GM18519 (cell line): ENCODE data around the gene TSPAN15.

Experiments used
- ATAC-seq: cut with Tn5 transposase; IDR thresholded peaks from one replicate; pipeline ENCODE4 v1.9.1; 2021; ENCODE audit warnings: mild to moderate bottlenecking, moderate library complexity; ENCODE audit not compliant: unreplicated experiment, low FRiP score

Gene TSPAN15

DNA sequence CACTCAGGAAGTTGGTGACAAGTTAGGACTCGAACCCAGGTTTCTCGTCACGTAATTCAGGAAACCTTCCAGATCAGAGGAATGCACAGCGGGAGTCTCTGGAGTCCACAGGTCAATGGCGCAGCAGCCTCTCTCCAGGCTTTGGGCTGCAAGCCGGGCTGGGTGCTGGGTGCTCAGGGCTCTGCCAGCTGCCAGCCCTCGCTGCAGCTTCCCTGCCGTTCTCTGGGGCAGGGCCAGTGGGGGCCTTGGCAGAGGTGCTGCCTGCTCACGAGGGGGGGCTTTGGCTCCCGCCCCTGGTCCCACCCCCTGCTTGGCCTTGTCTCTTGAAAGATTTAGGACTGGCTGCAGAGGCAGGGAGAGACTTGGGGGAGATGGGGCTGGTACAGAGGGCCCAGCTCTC is 34.6 kb upstream of the TSPAN15 start, which contains the start of gene TACR2:
TSS of gene TACR2 (minus strand) at position 224 of the 400 bp plus-strand sequence. CDS start 595 bp downstream, outside the sequence.
- ATAC-seq: no peak

DNA sequence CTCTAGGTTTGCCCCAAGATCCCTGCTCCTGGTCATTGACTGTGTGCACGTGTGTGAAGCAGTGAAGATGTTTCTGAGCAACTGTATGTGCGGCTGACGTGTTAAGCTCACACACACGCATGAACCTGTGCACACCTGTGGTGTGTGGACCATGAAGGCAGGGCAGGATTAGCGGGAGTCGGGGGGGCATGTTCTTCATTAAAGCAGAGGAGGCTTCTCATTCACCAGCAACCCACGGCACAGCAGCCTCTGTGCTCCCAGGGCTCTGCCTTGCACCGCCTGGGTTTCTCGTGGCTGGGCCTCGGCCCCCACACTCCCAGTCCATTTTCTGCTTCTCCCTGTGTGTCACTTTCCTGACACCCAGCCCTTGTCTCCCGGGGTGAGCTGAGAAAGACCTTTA is 33.7 kb upstream of the TSPAN15 start:
- no peak for ATAC-seq

DNA sequence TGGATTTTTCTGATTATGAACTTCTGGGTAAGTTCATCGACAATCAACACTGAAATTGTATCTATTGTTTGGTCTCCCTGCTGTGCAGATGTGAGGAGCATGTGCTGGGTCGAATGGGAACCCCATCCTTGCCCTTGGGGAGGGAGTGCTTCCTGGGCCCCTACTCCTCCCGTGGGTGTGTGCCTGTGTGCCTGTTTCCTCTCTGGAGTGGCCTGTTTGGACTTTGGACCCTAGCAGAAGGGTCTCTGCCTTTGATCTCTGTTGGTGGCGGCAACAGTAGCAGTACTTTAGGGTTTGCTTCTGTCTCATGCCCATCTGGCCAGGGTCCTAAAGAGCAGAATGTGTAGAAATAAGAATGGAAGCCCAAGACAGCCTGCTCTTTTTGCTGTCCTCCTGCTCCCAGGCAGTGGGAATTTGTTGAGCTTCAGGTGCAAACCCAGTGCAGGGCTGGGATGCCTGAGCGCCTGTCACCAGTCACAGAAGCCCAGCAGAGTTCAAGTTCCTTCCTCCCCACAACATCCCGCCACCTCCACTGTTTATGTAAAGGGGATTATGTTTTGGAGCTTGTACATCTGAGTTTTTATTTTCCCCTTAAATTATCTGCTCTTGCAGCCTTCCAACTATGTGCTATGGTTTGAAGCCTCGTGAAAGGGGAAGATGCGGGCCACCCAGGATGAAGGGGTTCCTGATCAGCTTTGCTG is 33.1 kb upstream of the TSPAN15 start:
- ATAC-seq: no peak

DNA sequence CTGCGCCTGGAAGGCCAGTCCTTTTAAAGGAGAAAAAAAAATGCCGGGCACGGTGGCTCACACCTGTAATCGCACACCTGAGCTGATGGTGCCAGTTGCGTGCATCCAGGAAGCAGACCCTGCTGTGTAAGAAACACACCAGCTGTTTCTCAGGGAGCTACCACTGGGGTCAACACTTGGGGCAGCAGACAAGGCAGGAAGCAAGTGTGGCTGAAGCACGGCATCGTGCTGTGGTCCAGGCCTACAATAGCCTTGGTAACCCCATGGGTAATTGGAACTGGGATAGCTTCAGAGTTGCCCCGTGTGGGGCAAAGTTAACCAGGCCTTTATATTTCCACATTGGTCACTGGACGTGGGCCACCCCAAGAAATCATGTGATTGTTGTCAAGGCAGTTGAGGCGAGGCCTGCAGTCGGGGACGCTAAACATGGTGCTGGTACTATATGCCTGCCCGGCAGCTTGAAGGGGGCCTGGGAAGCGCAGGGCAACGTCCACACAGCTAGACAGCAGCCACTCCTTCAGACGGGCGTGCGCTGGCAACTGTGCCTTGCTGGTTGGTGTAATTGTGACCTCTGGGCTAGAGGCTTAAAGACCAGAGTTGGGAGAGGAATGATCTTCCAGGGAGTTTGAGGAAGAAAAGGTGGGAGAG is 32.0 kb upstream of the TSPAN15 start:
- ATAC-seq: no peak

DNA sequence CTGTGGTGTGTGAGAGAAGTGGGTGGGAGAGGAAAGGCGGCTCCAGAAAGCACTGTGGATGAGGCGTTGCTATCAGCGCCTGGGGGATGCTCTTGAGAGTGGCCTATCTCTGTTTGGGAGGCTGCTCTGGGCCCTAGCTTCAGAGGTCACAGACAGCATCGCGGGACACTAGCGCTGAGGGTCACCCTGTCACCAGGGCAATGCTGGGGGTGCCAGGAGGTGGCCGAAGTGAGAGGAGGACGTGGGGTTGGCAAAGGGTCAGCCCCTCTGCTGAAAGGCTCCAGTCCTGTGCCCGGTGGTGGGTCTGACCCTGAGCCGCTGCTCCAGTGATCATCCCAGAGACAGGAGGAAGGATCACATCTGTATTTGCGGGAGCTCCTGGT is 31.5 kb upstream of the TSPAN15 start:
- ATAC-seq: no peak

DNA sequence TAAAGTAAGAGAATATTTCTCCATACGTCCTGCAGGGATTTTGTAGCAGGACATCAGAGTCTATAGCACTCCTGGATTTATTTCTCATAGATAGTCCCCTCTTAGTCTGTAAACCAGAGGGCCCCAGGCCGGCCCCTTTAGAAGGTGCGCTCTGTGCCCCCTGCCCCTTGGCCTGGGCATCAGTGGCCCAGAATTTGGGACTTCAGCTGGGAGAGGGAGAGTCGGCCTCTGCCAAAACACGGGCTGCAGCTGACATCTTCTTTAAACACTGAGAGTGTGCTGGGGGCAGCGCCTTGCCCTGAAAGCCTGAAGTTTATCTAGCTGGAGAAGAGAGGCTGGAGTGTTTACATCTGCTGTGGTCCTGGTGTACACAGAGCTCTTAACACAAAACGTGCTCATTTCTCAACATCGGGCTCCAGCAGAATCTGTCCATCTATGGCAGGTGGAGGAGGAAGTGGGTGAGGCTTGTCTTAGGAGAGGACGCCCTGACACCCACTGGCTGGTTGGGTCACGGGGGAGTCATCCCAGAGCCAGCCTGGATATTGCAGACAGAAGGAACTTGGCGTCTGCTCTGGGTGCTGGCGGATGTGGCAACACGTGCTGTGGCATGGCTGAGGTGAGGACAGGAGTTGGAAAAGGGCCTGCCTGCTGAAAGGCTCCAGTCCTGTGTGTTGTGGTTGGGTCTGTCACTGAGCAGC is 29.5 kb upstream of the TSPAN15 start:
- ATAC-seq: no peak

DNA sequence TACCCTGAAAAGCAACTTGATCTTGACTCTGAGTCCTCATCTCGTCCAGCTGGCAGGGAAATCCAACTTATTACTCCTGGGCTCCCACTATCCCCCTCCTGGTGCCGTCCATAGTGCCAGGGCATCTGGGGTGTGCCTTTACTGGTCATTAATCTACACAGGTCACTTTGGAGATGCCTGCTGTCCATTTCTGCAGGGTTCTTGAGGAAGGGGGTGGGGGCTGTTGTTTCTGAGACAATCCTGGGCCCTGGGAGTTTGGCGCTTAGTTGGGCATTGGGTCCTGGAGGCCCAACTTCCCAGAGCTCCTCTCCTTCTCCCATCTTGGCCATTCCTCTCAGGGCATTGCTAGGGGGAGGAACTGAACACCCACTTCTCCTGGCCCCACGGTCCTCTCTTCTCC is 28.6 kb upstream of the TSPAN15 start:
- ATAC-seq: no peak

DNA sequence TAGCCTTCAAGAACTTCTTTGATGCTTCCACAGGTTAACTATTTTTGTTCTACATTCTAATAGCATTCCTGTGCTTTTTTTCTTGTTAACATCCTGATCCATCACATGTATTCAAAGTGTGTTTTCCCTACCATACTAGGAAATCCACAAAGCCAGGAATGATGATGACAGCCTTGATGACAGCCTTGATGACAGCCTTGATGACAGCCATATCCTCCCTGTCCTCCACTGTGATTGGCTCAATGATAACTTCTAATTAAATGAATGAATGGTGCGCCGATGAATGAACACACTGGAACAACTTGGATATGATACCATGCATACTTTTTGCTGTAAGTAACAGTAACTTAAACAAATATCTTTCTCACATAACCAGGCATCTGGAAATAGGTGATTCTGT is 26.2 kb upstream of the TSPAN15 start:
- ATAC-seq: no peak

DNA sequence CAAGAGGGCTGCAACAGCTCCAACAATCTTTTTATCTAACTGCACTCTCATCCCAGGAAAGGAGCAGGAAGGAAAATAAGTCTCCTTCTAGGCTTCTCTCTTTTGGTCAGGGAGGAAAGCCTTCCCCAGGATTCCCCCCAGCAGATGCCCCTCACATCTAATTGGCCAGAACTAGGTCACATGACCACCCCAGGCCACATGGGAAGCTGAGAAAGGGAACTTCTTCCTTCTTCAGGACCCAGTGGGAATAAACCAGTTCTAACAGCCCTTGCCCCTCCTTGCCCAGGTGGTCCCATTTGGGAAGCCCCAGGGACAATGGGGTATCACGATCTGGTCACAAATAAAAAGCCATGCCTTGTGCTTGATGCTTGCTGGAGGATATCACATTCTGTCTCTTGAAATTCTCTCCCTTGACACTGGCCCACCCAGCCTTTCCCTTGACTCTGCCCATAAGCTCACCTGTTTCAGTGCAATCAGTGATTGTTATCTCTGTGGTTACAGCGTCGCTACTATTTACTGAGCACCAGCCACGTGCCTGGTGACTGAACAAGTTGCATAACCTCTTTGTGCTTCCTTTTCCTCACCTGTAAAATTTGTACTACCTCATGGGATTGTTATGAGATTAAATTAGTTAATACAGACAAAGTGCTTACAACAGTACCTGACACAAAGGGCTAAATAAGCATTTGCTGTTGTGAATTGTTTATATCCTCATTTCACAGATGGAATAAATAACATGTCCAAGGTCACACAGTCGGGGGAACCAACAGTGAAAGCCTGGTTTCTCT is 25.6 kb upstream of the TSPAN15 start:
- no peak for ATAC-seq

DNA sequence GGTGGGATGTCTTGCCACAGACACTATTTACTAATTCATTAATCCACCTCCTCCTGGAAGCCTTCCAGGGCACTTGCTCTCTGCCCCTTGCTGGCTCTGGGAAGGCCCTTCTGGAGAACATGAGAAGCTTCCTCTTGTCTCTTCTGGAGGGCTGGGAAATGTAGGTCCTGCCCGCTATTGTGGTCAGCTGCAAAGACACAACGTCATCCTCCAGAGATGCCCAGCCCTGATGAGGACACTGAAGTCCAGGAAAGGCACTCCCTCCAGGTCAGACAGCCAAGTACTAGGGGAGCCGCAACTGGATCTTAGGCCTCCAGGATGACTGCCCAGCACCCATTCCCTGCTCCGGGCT is 24.9 kb upstream of the TSPAN15 start:
- ATAC-seq: no peak

DNA sequence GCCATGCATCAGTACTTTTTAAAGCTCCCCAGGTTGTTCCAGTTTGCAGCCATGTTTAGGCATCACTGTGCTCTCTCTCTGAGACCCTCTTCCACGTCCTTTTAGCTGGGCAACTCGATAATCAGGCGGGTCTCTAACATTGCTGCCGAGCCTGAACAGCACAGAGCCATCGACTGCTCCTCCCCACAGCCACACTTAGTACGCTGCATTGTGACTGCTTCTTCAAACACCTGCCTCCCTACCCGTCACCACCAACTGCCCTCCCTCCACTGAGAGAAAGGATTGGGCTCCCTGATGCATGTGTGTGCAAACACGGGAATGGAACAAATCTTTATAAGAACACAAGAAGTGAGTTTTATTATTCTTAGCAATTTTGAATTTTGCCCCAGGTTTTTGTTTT is 23.1 kb upstream of the TSPAN15 start:
- ATAC-seq: no peak

DNA sequence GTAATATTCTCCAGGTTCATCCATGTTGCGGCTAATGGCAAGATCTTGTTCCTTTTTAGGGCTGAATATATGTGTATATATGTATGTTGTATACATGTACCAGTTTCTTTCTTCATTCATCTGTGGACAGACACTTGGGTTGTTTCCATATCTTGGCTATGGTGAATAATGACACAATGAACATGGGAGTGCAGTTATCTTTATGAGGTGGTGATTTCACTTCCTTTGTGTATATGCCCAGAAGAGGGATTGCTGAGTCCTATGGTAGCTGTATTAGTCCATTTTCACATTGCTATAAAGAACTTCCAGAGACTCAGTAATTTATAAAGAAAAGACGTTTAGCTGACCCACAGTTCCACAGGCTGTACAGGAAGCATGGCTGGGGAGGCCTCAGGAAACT is 17.1 kb upstream of the TSPAN15 start:
- no peak for ATAC-seq

DNA sequence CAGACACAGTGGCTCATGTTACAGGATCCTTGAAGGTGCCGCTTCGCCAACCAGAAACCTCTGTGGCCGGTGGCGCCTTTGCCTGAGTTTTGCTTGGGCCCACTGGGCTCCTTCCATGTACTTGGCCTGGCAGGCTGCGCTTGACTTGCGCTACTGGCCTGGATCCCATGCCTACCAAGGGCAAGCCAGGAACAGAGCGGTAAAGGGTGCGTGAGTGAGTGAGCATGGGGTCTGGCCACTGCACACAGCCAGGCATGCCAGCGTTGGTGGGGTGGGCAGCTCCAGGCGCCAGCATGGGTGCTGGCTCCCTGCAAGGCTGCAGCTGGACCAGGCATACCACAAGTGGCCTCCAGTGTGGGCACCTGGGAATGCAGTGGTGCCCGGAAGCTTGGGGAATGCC is 16.3 kb upstream of the TSPAN15 start:
- no peak for ATAC-seq

DNA sequence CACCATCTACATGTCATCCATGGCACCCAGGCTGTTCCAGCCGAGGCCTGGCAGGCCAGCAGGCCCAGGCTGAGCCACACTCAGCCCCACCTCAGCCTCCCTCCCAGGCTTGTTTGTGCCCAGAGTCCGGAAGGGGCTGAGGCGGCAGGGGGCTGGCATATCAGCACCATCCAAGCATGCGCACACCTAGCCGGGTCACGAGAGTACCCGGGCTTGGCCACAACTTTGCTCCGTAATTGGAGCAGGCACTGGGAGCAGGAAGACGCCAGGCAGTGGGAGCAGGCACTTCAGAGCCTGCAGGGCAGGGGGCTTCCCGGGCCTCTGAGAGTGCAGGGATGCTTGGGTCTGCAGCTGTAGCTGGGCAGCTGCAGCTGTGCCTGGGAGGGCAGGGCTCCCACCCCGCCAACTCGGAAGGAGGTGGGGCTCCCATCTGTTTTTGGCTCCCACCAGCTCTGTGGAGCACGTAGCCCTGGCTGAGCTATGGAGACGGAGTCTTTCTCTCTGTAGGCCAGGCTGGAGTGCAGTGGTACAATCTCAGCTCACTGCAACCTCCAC is 15.2 kb upstream of the TSPAN15 start:
- ATAC-seq: no peak

DNA sequence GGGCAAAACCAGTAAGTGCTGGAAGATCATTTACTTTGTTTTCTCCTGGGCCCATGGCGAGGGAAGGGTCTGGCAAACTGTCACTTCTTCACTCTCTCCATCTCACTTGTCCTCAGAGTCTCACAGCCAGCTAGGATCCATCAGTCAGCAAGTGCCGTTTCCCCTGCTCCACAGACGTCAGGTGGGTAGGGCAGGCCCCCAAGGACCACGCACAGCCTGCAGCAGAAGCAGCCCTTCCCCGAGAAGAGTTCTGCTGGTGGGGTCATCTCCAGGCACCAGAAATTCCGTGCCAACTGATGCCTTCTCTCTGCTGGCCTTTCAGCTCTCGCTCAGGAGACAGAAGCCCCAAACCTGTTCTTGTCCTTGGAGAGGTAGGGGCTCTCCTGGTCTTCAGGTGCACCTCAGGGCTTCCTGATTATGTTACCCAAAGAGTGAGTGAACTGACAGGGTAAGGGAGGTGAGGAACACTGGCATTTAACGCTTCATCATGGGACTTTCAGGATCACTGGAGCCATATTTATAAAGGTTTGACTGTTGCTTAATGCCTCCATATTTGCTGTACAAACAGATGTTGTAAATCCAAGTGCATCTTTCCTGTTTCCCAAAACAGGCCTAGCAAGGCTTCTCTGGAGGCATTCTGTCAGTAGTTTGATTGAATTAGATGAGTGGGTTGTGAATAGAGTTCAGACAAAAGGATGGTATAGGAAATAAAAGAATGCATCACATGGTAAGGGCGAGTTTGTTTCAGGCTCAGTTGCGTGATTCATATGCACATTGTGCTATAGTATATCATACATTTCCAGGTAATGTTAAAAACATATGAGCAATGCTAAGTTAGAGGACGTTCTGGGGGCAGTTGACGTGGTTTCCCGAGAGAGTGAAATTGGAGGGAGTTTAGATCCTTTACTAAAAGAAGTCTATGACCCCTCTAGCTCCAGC is 13.7 kb upstream of the TSPAN15 start:
- ATAC-seq: no peak

DNA sequence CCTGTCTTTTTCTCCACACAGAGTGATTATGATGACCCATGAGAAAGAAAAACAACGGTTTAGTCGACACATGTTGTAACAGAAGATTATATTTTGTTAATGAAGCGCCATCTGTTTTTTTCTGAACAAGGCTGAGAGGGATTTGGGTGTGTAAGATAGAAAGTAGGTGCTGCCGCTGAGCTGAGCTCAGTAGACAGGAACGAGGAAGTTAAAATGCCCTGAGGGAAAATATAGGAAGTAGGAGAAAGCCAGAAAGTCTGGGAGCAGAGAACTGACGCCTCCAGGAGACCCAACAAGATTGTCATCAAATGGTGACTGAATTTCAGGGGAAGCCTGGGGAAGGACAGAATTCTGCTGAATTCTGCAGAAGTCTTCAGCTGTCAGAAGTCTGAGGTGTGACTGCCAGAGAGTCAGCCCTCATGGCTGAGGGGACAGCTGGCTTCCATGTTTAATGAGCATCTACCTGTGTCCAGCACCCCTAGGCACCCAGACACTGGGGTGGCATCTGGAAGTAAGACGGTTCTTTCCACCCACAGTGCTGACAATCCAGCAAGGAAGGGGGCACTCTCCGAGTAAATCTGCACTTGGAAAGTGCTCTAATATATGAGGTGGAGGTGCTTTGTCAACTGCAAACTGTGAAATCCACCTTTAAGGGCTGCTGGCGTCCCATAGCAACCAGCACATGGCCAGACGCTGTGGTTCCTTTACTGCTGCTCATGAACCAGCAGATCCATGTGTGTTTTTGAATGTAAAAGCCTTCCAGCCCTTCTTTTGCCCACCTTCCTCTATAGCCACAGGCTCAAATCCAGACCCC is 12.5 kb upstream of the TSPAN15 start:
- ATAC-seq: no peak

DNA sequence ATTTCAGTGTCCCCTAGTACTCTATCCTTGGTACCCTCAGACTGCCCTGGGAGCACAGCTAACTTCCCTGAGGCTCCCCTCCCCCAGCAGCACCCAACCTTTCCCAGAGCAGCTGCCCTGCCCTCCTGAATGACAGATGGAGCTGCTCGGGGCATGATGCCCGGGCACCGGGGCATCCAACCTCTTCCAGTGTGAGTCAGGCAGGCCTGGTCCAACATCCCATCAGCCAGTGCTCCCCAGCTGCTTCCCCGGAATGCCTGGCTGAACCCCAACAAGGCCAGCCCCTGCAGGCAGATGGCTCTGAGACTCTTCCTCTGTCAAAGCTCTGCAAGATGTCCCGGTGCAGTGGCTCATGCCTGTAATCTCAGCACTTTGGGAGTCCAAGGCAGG is 11.9 kb upstream of the TSPAN15 start:
- ATAC-seq: no peak

DNA sequence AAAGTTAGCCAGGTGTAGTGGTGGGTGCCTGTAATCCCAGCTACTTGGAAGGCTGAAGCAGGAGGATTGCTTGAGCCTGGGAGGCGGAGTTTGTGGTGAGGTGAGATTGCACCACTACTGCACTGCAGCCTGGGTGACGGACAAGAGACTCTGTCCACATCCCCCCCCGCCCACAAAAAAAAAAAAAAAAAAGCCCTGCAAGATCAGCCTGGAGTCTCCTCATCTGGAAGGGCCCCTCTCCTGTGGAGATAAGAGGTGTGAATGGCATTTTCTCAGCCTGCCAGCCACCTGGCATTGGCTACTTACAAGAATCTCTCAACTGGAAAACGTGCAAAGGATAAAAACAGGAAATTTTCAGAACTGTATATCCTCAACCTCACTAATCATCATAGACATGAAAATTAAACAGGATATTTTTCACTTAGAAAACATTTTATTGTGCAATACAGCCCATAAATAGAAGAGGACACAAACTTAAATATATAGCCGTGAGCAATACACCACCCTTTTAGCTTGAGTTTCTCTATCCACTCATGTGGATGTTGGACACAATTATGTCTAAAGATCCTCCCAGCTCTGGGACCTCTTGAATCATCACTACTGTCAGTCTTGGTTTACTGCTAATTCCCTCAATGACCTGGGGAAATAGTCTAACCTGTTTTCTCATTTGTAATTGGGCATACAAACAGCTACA is 11.3 kb upstream of the TSPAN15 start:
- no peak for ATAC-seq
